Smooth muscle cell (in vitro differentiated cells): ENCODE measurements around the gene SNN. TPM values are rescaled to one million over a fixed set of nuclear protein-coding genes. Genes with fewer than 3 reads are reported as not detected.

Source experiments
- DNase-seq: peaks from one replicate; lab custom pipeline; 2025; ENCODE audit not compliant: unreplicated experiment; lab: John Stamatoyannopoulos, UW
- H2AFZ ChIP-seq: fragments of 200-600 bp; sonication (generic); 2 replicates; pipeline ENCODE4 v1.6.0; 2016; ENCODE audit warnings: antibody characterized with exemption, low read depth, mild to moderate bottlenecking
- H3F3A ChIP-seq: fragments of 200-600 bp; sonication (generic); 2 replicates; pipeline ENCODE4 v1.6.0; 2017; ENCODE audit warnings: antibody characterized with exemption, low read depth
- H3K27ac ChIP-seq: fragments of 200-600 bp; sonication (generic); 2 replicates; pipeline ENCODE4 v1.5.1; 2016; ENCODE audit warnings: low read depth, mild to moderate bottlenecking
- H3K27me3 ChIP-seq: fragments of 200-600 bp; sonication (generic); 2 replicates; pipeline ENCODE4 v1.6.1; 2016; ENCODE audit warnings: low read depth, mild to moderate bottlenecking
- H3K36me3 ChIP-seq: fragments of 200-600 bp; sonication (generic); 2 replicates; pipeline ENCODE4 v1.5.1; 2016; ENCODE audit warnings: low read depth
- H3K4me1 ChIP-seq: fragments of 200-600 bp; sonication (generic); 2 replicates; pipeline ENCODE4 v1.5.1; 2016; ENCODE audit warnings: low read depth
- H3K4me2 ChIP-seq: fragments of 200-600 bp; sonication (generic); 2 replicates; pipeline ENCODE4 v1.6.0; 2016; ENCODE audit warnings: mild to moderate bottlenecking
- H3K4me3 ChIP-seq: fragments of 200-600 bp; sonication (generic); 2 replicates; pipeline ENCODE4 v1.5.1; 2016; ENCODE audit warnings: mild to moderate bottlenecking
- H3K79me2 ChIP-seq: fragments of 200-600 bp; sonication (generic); 2 replicates; pipeline ENCODE4 v1.6.0; 2016; ENCODE audit warnings: low read depth, mild to moderate bottlenecking
- H3K9ac ChIP-seq: fragments of 200-600 bp; sonication (generic); 2 replicates; pipeline ENCODE4 v1.6.0; 2016; ENCODE audit warnings: low read depth
- H3K9me3 ChIP-seq: fragments of 200-600 bp; sonication (generic); replicated peaks from 2 replicates; pipeline ENCODE4 v1.5.1; 2016; ENCODE audit warnings: low read depth
- H4K20me1 ChIP-seq: fragments of 200-600 bp; sonication (generic); 2 replicates; pipeline ENCODE4 v1.6.0; 2016; ENCODE audit warnings: low read depth
- WGBS: methylation state at CpG from one replicate; pipeline ENCODE4 v1.1.7; 2016; ENCODE audit warnings: low lambda C conversion rate; 5-methylcytosine and 5-hydroxymethylcytosine counted together
- polyA plus RNA-seq: library from polyadenylated mRNA; unstranded; fragments of >200 nt; fragmentation: Nextera tagmentation; extraction: Ambion mirVana; gene quantifications from 2 replicates; pipeline ENCODE4 v1.2.1, GENCODE V29; 2016
- total RNA-seq: library from RNA; depleted of rRNA; stranded (reverse); fragments of >200 nt; gene quantifications from 2 replicates; pipeline ENCODE4 v1.2.3, GENCODE V29; 2014
- TF ChIP-seq, protein P1 (sequence below): fragments of 200-600 bp; sonication (generic); IDR thresholded peaks from 2 replicates; pipeline ENCODE4 v1.5.1; 2017; ENCODE audit warnings: borderline replicate concordance, mild to moderate bottlenecking, antibody characterized with exemption; ENCODE audit not compliant: insufficient read depth, poor library complexity, severe bottlenecking

The SNN gene
- total and polyA plus RNA-seq, 2 experiments from 2014 or later: 6.4 to 10.9 TPM

DNA sequence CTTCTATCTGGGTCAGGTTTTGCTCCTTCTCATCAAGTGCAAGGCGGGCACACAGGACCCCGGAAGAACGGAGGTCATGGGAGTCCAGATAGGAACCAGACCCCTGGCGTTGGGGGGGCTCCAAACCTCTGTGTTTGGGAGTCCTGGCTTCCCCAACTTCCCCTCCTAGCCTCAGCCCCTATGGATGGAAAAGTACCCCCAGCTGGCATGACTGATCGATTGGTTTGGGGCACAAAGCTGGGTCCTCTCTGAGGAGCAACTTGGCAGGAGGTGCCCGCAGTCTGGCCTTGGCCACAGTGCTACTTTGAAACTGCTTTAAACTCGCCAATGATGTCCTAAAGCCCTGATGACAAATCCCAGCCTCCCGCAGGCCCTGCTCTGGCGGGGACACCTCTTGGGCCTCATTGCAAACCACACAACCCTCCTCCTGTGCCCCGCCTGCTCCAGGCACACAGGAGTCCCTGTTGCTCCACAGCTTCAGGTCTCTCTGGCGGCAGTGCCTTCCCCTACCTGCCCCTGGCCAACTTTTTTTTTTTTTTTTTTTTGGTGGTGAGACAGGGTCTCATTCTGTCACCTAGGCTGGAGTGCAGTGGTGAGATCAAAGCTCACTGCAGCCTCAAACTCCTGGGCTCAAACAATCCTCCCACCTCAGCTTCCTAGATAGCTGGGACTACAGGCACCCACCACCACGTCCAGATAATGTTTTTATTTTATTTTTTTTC, 38.0 kb upstream of the SNN start:
- TF ChIP-seq, protein P1, sequence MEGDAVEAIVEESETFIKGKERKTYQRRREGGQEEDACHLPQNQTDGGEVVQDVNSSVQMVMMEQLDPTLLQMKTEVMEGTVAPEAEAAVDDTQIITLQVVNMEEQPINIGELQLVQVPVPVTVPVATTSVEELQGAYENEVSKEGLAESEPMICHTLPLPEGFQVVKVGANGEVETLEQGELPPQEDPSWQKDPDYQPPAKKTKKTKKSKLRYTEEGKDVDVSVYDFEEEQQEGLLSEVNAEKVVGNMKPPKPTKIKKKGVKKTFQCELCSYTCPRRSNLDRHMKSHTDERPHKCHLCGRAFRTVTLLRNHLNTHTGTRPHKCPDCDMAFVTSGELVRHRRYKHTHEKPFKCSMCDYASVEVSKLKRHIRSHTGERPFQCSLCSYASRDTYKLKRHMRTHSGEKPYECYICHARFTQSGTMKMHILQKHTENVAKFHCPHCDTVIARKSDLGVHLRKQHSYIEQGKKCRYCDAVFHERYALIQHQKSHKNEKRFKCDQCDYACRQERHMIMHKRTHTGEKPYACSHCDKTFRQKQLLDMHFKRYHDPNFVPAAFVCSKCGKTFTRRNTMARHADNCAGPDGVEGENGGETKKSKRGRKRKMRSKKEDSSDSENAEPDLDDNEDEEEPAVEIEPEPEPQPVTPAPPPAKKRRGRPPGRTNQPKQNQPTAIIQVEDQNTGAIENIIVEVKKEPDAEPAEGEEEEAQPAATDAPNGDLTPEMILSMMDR: no peak
- peaks cover 18% of the 10 kb centered on the region for H3K4me1 ChIP-seq
- no peaks in the 10 kb centered on the region for H3K79me2 ChIP-seq
- H3K36me3 ChIP-seq: no peaks in the 10 kb centered on the region
- no peaks in the 10 kb centered on the region for H4K20me1 ChIP-seq
- H3K4me3 ChIP-seq: no peak overlapping the region
- H3F3A ChIP-seq: no peaks in the 10 kb centered on the region
- H3K4me2 ChIP-seq: peak overlapping the region; percentile 46
- H3K27me3 ChIP-seq: no peaks in the 10 kb centered on the region
- no peaks in the 10 kb centered on the region for H3K9me3 ChIP-seq
- H3K9ac ChIP-seq: no peak overlapping the region
- DNase-seq: no peak
- no peak overlapping the region for H3K27ac ChIP-seq
- 60% methylated on average over 12 of the region's 12 CpGs for WGBS
- no peak overlapping the region for H2AFZ ChIP-seq

DNA sequence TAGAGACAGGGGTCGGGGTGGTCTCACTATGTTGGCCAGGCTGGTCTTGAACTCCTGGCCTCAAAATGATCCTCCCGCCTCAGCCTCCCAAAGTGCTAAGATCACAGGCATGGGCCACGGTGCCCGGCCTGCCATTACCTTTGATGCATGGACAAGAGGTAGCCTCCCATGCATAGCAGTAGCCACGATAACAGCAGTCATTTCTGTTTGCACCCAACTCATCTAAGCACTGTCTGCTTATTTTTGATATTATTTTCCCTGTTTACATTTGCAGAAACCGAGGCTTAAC, 37.5 kb upstream of the SNN start:
- no peak overlapping the region for H3K4me3 ChIP-seq
- H3K4me2 ChIP-seq: no peak overlapping the region
- no peak overlapping the region for H3K9ac ChIP-seq
- no peaks in the 10 kb centered on the region for H3K79me2 ChIP-seq
- H3F3A ChIP-seq: no peaks in the 10 kb centered on the region
- H3K4me1 ChIP-seq: peaks cover 18% of the 10 kb centered on the region
- H3K36me3 ChIP-seq: no peaks in the 10 kb centered on the region
- TF ChIP-seq, protein P1: no peak
- 97% methylated on average over 6 of the region's 6 CpGs for WGBS
- no peaks in the 10 kb centered on the region for H3K27me3 ChIP-seq
- no peak for DNase-seq
- no peak overlapping the region for H3K27ac ChIP-seq
- H3K9me3 ChIP-seq: no peaks in the 10 kb centered on the region
- H4K20me1 ChIP-seq: no peaks in the 10 kb centered on the region
- no peak overlapping the region for H2AFZ ChIP-seq

- Histone ChIP-seq H4K20me1 (no peaks in the 10 kb centered on the region), H3F3A (no peaks in the 10 kb centered on the region), H3K4me3 (no peak overlapping the region), H3K27me3 (no peaks in the 10 kb centered on the region), H3K36me3 (no peaks in the 10 kb centered on the region), H3K9me3 (no peaks in the 10 kb centered on the region), H3K4me1 (peaks cover 21% of the 10 kb centered on the region), H3K27ac (peak overlapping the region; percentile 81), H3K79me2 (no peaks in the 10 kb centered on the region), H3K9ac (no peak overlapping the region), H3K4me2 (no peak overlapping the region), H2AFZ (no peak overlapping the region)
- TF ChIP-seq, protein P1: no peak
- 72% methylated on average over 7 of the region's 7 CpGs for WGBS
- DNase-seq: no peak
These were observed 37.0 kb upstream of the SNN start for GRCh38 chr16:11631214-11631613.

DNA sequence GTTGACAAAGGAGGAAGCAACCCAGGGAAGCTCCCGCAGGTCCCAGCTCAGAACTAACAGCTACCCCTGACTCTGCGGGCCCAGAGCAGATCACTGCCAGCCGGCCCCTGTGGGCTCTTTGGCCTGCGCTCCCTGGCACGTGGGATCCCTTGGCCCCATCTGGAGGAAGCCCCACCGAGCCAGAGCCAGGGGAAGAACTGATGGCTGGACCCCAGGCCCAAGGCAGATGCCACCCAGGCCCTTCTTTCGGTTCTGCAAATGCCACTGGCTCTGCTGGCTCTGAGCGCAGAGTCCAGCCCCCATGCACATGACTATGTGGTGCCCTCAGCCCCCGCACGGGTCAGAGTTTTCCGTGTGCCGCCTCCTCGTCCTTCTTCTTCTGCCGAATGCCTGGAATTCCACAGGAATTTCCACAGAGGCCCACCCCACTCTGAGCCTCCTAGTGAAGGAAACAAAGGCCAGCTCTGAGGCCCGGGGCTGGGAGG, 35.8 kb upstream of the SNN start:
- 29% methylated on average over 15 of the region's 15 CpGs for WGBS

More for the DNA sequence above, 35.8 kb upstream of the SNN start:
- H2AFZ ChIP-seq: no peak overlapping the region
- H3K4me3 ChIP-seq: no peak overlapping the region
- peak; percentile 47 for DNase-seq
- no peaks in the 10 kb centered on the region for H3K9me3 ChIP-seq
- H4K20me1 ChIP-seq: no peaks in the 10 kb centered on the region
- H3K9ac ChIP-seq: peak overlapping the region; percentile 29
- peak overlapping the region; percentile 75 for H3K4me2 ChIP-seq
- H3K4me1 ChIP-seq: peaks cover 21% of the 10 kb centered on the region
- peak overlapping the region; percentile 81 for H3K27ac ChIP-seq
- H3K36me3 ChIP-seq: no peaks in the 10 kb centered on the region
- H3K27me3 ChIP-seq: no peaks in the 10 kb centered on the region
- no peaks in the 10 kb centered on the region for H3K79me2 ChIP-seq
- TF ChIP-seq, protein P1: no peak
- H3F3A ChIP-seq: no peaks in the 10 kb centered on the region
